Endometrial microvascular endothelial cells (primary cell): ENCODE measurements around the gene ZG16. TPM values are rescaled to one million over a fixed set of nuclear protein-coding genes. Genes with fewer than 3 reads are reported as not detected.
"Not testable (repeated sequence)": the region's sequence is repeated elsewhere in the genome, so short reads cannot be mapped to it uniquely, and the experiment has no call there.

ENCODE experiments used
- in situ Hi-C: cut with HindIII; loops from 2 replicates; pipeline ENCODE4 v1.10.0; 2017; ENCODE audit warnings: low sequenced_read_pairs, low pct_unique_long_range_greater_than_20kb; ENCODE audit errors: inconsistent ontology term
- total RNA-seq: library from RNA; depleted of rRNA; stranded (reverse); fragments of >200 nt; gene quantifications from one replicate; pipeline ENCODE4 v1.2.3, GENCODE V29; 2015; ENCODE audit errors: inconsistent ontology term

ZG16 gene
- total RNA-seq, 1 donor from 2014 or later, result not detected

- in situ Hi-C loops, result not testable (repeated sequence)
These were observed 31.5 kb upstream of the ZG16 start for GRCh38 chr16:29746518-29746917.

- in situ Hi-C loops, result no loop called here
These were observed 29.9 kb upstream of the ZG16 start for GRCh38 chr16:29747947-29748759.

- in situ Hi-C loops, result not testable (repeated sequence)
These were observed 29.3 kb upstream of the ZG16 start for GRCh38 chr16:29748760-29749149.

- in situ Hi-C loops, result no loop called here
These were observed 24.5 kb upstream of the ZG16 start for GRCh38 chr16:29753516-29753915.

GRCh38 chr16:29756654-29757053, 21.4 kb upstream of the ZG16 start:
- in situ Hi-C loops, result no loop called here

- in situ Hi-C loops, result not testable (repeated sequence)
These were observed 21.0 kb upstream of the ZG16 start for GRCh38 chr16:29757086-29757485.

- in situ Hi-C loops, result no loop called here
These were observed 20.0 kb upstream of the ZG16 start for GRCh38 chr16:29757950-29758466.

- in situ Hi-C loops, result no loop called here
These were observed 17.3 kb upstream of the ZG16 start for GRCh38 chr16:29760567-29761279.

- in situ Hi-C loops, result not testable (repeated sequence)
These were observed 16.8 kb upstream of the ZG16 start for GRCh38 chr16:29761280-29761651.

GRCh38 chr16:29761882-29762281, 16.2 kb upstream of the ZG16 start:
- in situ Hi-C loops, result no loop called here

GRCh38 chr16:29763326-29763725, 14.7 kb upstream of the ZG16 start:
- in situ Hi-C loops, result no loop called here

- in situ Hi-C loops, result no loop called here
These were observed 12.7 kb upstream of the ZG16 start for GRCh38 chr16:29765167-29766032.

GRCh38 chr16:29766571-29766970, 11.5 kb upstream of the ZG16 start:
- in situ Hi-C loops, result no loop called here

GRCh38 chr16:29767062-29767461, 11.0 kb upstream of the ZG16 start:
- in situ Hi-C loops, result no loop called here

GRCh38 chr16:29769507-29769906, 8.5 kb upstream of the ZG16 start:
- in situ Hi-C loops, result no loop called here

GRCh38 chr16:29770250-29770929, 7.7 kb upstream of the ZG16 start:
- in situ Hi-C loops, result no loop called here

- in situ Hi-C loops, result not testable (repeated sequence)
These were observed 5.7 kb upstream of the ZG16 start for GRCh38 chr16:29772330-29772729.

- in situ Hi-C loops, result no loop called here
These were observed 3.3 kb upstream of the ZG16 start for GRCh38 chr16:29774730-29775129.
